HG03159 (cell line): ENCODE results near the gene IL23R.
"Not testable (repeated sequence)": the region's sequence is repeated elsewhere in the genome, so short reads cannot be mapped to it uniquely, and the experiment has no call there.

Source experiments
- ATAC-seq: cut with Tn5 transposase; IDR thresholded peaks from one replicate; pipeline ENCODE4 v1.9.1; 2021; ENCODE audit warnings: mild to moderate bottlenecking, moderate library complexity; ENCODE audit not compliant: unreplicated experiment

IL23R gene

DNA sequence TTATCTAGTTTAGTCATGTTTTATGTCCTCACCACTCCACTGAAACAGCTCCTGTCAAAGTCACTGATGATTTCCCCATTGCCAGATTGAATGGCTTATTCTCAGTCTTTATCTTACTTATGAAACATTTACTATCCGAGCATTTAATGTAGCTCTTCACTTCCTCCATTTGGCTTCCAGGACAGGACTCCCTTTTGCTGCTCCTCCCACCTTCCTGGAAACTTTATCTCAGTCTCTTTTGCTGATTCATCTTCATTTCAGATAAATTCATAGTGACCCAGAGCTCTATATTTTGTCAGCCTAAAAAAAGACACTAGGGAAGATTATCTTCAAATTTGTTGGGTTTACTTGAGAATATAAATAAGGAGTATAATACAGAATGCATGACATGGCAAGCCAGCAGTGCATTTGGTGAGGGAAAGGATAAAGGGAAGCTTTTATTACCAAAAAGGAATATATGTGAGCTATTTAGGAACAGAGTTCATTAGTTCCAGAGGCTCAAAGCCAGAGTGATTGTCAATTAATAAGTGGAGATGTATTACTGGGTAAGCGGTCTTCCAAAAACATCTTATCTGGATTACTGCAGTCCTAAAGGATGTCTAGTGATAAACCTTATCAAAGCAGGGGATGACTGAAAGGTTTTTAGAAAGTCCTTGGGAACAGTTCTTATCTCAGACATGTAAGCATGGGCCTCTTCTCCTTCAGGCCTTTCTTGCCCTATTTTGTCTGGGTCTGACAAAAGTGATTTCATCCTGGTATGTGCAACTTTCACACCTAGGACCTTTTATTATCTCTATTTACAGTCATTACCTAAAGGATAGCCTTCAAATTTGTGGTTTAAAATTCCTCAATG is 25.6 kb downstream of the IL23R start:
- no peak for ATAC-seq

DNA sequence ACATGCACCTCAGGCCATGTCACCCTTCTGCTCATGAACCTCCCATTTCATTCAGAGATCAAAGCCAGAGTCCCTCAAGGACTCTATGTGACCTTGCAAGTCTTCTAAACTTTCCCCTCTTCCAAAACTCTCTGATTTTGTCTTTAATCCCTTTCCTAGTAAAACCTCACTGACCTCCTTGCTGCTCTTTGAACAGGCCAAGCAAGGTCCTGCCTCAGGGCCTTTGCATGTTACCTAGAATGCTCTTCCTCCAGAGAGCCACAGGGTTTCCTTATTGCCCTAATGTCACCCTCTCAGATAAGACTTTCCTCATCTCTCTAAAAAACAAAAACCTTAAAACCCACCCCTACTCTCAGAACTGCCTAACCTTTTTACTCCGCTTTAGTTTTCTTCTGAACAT is 26.6 kb downstream of the IL23R start:
- no peak for ATAC-seq

DNA sequence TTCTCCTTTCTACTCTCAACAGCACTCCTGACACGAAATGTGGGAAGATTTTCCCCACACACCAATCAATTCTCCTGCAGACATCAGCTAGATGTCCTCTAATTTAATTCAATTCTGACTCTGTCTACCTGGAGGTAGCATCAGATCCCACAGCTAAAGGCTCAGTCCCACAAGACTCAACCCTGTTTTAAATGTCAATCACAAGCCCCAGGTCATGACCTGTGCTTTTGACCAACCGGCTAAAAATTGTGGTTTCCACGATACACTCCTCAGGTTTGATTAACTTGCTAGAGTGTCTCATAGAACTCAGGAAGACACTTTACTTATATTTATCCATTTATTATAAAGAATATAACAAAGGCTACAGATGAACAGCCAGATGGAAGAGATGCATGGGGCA is 27.4 kb downstream of the IL23R start:
- ATAC-seq: no peak

DNA sequence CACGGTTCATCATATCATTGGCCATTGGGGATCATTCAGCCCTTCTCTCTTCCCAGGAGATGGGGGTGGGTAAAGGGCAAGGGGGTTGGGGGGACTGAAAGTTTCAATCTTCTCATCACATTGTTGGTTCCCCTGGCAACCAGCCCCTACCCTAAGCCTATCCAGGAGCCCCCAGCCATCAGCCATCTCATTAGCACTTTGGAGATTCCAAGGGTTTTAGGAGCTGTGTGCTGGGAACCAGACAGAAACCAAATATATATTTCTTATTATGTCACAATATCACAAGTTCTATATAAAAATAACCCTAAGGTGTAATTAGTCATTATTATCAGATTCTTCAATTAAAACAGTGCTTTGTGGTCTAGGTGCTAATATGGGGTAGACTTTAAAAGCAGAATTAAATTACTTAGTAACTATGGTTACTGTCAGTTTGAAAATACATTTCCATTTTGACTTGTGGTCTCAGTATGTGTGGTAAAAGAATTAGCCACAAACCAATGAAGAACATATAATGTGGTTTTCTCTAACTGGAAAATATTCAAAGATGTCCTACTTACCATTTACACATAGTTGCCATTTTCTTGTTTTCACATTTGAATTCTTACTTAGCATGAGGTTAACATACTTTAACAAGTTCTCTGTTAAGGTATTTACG is 28.1 kb downstream of the IL23R start:
- peak; percentile 71 for ATAC-seq

DNA sequence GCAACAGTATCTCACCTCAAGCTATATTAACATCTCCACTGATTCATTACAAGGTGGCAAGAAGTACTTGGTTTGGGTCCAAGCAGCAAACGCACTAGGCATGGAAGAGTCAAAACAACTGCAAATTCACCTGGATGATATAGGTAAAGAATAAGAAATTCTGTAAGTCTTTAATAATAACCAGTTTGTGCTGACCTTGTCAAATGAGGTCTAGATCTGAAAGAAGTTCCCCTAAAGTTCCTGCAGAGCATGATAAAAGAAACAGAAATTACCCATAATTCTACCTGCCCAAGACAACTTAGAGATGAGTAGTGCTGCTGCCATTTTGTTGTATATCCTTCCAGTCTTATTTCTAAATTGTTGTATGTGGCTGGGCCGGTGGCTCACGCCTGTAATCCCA is 34.5 kb downstream of the IL23R start:
- ATAC-seq: no peak

DNA sequence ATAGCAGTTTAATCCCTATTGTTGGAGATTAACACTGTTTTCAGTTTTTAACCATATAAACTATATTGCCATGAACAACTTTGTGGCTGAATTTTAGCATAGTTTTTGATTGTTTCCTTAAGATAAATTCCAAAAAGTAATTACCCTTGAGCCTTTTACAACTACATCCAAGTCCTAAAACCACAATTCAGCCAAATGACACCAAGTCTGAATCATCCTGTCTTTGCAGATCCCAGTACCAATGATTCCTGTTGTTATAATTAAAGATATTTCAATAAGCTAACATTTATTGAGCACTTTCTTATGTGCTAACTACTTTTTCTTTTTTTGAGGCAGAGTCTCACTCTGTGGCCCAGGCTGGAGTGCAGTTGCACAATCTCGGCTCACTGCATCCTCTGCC is 35.6 kb downstream of the IL23R start:
- ATAC-seq: no peak

DNA sequence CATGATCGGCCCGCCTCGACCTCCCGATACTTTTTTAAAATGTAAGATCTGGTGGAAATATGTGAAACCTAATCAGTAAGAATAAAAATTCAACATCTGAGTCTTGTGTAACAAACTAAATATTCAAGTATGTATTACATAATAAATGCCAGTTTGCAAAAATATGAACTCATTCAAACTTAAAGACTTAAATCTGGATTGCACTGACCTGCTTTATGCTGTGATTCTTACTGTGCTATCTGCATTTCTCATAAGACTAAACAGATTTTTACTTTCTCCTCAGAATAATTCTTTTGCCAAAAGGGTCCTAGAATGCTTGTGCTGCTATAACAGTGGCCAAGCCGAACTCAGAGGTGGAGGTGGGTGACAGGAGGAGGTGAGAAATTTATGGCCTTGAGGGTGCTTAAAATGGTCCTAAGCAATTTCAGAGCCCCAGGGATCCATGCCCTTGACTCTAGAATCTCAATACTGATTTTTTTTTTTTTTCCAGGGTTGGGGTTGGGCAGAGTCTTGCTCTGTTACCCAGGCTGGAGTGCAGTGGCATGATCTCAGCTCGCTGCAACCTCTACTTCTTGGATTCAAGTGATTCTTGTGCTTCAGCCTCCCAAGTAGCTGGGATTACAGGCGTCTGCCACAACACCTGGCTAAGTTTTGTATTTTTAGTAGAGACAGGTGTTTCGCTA is 38.2 kb downstream of the IL23R start:
- ATAC-seq: no peak

DNA sequence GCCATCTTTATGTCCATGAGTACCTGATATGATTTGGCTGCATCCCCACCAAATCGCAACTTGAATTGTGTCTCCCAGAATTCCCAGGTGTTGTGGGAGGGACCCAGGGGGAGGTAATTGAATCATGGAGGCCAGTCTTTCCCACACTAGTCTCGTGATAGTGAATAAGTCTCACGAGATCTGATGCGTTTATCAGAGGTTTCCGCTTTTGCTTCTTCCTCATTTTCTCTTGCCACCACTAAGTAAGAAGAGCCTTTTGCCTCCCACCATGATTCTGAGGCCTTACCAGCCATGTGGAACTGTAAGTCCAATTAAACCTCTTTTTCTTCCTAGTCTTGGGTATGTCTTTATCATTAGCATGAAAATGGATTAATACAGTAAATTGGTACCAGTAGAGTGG is 41.1 kb downstream of the IL23R start:
- not testable (repeated sequence) for ATAC-seq

DNA sequence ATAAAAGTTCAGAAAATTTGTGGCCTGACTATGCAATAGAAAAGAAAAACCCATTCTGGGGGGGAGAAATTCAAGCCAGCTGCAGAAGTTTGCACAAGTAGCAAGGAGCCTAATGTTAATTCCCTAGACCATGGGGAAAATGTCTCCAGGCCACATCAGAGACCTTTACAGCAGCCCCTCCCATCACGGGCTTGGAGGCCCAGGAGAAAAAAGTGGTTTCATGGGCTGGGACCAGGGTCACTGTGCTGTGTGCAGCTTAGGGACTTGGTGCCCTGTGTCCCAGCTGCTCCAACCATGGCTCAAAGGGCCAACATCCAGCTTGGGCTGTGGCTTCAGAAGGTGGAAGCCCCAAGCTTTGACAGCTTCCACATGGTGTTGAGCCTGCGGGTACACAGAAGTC is 42.0 kb downstream of the IL23R start:
- ATAC-seq: no peak

DNA sequence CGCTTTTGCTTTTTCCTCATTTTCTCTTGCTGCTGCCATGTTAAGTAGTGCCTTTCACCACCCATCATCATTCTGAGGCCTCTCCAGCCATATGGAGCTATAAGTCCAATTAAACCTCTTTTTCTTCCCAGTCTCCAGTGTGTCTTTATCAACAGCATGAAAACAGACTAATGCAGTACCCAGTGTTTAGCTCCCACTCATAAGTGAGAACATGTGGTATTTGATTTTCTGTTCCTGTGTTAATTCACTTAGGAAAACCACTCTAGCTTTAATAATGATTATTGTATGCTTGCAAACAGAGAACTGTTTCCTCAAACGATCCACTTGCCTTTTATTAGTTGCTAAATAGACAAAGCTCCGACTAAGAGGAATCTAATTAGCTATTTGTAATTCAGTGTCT is 43.3 kb downstream of the IL23R start:
- no peak for ATAC-seq

DNA sequence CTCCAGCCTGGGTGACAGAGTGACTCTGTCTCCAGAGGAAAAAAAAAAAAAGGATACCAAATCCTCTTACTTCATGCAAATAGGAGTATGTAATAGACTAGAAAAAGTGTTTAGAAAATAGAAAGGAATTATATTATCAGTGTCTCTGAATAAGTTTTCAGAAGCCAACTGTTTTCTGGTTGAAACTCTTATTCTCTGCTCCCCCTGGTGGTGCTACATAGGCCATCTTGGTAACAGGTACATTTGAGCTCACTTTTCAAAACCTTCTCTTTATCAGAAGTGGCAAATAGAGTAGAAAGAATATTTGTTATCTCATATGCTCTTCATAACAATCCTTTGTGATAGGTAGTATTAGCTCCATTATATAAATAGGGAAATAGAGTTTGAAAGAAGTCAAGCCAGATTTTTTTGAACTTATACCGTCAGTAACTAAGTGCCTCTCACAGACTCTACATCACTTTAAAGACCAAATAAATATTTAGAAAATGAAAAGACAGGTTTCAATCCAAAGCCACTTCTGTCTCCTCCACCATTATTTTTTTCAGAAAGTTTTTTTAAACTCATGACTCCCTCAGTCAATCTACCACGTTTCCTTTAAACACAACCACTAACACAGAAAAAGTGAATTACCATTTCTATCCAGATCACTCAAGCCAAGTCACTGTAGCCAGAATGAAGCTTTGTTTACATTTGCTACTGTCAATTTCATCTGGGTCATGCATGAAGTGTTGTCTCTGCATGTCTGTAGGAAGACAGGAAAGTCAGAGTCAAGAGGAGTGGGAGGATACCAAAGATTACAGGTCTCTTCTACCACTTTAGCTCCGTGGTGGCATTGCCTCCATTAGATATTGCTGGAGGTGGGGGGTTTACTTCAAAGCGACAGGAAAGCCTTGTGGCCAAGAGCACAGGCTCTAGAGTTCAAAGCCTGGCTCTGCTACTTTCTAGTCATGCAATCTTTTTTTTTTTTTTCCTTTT is 45.6 kb downstream of the IL23R start:
- ATAC-seq: no peak

DNA sequence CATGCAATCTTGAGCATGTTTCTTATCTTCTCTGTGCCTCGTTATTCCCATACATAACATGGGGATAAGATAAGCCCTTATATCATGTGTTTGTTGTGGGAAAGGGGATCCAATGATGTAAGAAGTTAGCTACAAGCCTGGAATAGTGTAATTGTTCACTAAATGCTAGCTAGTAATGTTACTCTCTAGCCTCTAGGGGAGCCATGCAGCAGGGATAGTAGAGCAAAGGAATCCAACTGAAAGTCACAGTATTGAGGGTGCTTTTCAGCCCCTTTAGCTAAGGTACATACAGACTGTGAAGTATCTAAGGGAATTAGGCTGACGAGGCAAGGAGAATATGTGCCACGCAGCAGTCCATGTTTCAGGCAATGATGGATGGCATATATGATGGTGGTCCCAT is 46.9 kb downstream of the IL23R start:
- ATAC-seq: no peak

DNA sequence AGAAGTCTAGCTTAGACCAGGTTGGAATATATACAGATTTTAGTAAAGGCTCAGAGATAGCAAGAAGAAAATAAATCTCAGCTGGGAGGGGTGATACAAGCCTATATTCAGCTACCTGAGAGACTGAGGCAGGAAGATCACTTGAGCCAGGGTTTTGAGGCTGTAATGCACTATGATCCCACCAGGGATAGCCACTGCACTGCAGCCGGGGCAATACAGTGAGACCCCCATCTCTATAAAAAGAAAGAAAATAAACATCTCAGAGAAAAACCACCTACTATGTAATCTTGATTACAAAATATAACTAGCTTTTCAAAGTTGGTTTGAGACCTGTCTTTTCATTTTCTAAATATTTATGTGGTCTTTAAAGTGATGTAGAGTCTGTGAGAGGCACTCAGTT is 47.7 kb downstream of the IL23R start:
- no peak for ATAC-seq

DNA sequence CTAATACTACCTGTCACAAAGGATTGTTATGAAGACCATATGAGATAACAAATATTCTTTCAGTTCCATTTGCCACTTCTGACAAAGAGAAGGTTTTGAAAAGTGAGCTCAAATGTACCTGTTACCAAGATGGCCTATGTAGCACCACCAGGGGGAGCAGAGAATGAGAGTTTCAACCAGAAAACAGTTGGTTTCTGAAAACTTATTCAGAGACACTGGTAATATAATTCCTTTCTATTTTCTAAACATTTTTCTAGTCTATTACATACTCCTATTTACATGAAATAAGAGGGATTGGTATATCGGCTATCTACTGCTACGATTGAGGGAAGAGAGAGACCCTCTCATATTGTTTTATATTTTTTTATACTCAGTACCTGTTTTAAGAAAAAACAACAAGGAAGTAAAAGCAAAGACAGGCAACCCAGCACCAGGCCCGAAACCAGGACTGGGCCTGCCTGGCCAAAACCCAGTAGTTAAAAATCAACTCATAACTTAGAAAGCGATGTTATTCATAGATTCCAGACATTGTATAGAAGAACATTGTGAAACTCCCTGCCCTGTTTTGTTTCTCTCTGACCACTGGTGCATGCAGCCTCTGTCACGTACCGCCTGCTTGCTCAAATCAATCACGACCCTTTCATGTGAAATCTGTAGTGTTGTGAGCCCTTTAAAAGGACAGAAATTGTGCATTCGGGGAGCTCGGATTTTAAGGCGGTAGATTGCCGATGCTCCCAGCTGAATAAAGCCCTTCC is 48.3 kb downstream of the IL23R start:
- peak; percentile 77 for ATAC-seq

DNA sequence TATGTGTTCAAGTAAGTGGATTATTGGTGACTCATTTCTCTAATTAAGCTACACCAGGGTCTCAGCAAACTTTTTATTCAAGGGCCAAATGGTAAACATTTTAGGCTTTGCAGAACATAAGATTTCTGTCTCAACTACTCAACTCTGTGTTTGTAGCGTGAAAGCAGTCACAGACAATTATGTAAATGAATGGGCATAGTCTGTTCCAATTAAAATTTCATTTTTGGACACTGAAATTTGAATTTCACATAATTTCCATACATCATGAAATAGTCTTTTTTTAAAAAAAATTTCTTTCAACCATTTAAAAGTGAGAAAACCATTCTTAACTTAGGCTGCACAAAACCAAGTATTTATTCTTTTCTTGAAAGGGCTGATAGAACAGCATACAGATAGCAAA is 50.1 kb downstream of the IL23R start:
- no peak for ATAC-seq

DNA sequence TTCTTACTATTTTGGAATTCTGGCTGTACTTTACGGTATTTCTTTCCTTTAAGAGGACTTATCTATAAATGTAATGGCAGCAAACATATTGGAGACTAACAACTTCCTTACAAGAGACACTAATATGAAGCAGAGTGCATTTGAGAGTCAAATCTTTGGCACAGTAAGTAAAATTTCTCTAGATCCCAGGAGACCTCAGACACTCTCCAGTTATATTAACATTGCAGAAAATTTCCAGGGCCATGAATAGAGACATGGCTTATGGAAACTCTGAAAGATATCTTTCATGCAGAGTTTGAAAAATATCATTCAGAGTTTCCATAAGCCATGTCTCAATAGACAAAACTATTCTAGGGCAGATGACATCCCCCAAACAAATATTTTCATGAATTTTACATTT is 51.2 kb downstream of the IL23R start:
- ATAC-seq: no peak

DNA sequence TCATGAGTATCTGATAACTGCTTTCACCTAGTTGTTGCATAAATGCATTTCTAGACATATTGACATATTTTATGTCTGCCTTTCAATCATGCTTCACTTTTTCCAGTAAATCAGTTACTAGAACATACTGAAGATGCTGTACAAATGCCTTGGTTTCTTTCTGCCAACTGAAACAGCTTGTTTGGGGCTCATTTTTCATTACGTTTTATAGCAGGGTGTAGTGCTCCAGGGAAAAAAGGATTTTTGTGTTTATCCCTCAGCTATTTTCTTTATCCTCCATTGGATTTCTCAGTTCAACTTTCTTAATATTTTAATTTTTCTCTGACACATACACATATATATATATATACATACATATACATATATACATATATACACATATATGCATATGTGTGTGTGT is 51.7 kb downstream of the IL23R start:
- no peak for ATAC-seq

DNA sequence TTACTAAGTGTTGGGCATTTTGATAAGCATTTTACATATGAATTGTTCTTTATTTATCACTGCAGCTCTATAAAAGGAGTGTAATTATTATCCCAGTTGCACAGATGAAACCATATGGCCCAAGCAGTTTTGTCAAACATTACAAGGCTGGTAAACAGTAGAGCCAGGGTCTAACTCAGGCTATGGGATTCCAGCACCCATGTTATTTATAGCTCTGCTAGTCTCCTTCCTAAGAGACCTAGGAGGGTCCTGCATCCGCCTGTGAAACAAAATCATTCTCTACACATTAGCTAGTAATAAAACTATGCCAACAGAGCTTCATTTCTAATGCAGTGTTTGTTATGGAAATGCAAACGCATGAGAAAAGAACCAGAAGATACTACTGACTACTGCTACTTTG is 58.6 kb downstream of the IL23R start:
- no peak for ATAC-seq

DNA sequence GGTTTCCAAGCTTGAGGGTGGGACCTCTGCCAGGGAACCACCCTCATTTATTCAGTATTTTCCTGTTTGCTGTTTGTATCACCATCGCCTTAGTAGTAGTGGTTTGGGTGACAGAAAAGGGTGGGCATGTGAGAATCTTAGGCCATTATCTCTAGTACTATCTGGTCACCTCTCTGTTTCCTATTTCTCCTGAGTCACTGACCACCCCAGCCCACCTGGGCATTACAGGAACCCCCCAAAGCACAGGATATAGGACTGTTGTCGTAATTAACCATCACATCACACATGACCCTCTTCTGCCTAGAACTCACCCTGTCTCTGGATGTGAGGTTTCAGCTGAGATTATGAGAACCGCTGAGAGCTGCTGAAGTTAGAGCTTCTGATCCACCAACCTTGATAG is 60.4 kb downstream of the IL23R start:
- ATAC-seq: no peak

DNA sequence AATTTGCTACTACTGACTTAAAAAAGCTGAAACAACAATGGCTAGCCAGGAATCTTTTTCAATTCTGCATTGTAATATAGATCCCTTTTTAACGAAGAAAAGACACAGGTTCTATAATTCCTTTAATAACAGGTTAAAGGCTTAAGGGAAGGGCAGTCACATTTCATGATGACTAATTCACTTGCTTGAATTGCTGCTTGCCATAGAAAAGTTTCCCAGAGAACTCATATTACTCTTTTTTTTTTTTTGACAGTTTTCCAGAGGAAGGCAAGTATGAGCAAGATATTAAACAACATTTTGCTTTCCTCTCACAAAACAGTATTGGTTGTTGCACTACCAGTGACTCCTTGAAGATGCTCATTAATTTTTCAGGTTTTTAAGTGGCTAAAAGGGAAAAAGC is 60.9 kb downstream of the IL23R start:
- ATAC-seq: no peak
